ENCODE measurements around the gene LRRC43. TPM values are rescaled to one million over a fixed set of nuclear protein-coding genes. Genes with fewer than 3 reads are reported as not detected.
"Not testable (repeated sequence)": the region's sequence is repeated elsewhere in the genome, so short reads cannot be mapped to it uniquely, and the experiment has no call there.

LRRC43 gene
- polyA plus RNA-seq, 4 donors, result 5.2 to 7.2 (median 6.1) TPM

GRCh38 chr12:122152754-122153153 is 30.2 kb upstream of the LRRC43 start:
- no peak for DNase-seq (ENCODE audit: low read depth in 4 of 4, low spot score in 3 of 4)

- DNase-seq (ENCODE audit: low read depth in 4 of 4, low spot score in 3 of 4), result no peak
Measured at GRCh38 chr12:122155705-122156104, 27.2 kb upstream of the LRRC43 start.

GRCh38 chr12:122158700-122159285 is 24.1 kb upstream of the LRRC43 start:
- DNase-seq (ENCODE audit: low read depth in 4 of 4, low spot score in 3 of 4), result no peak

GRCh38 chr12:122159882-122160281 is 23.0 kb upstream of the LRRC43 start:
- DNase-seq (ENCODE audit: low read depth in 4 of 4, low spot score in 3 of 4), result no peak

- no peak for DNase-seq (ENCODE audit: low read depth in 4 of 4, low spot score in 3 of 4)
Measured at GRCh38 chr12:122160761-122161160, 22.2 kb upstream of the LRRC43 start.

GRCh38 chr12:122161682-122162081 is 21.2 kb upstream of the LRRC43 start:
- no peak for DNase-seq (ENCODE audit: low read depth in 4 of 4, low spot score in 3 of 4)

- no peak for DNase-seq (ENCODE audit: low read depth in 4 of 4, low spot score in 3 of 4)
Measured at GRCh38 chr12:122162976-122163375, 19.9 kb upstream of the LRRC43 start.

GRCh38 chr12:122166422-122167349 is 16.2 kb upstream of the LRRC43 start:
- no peak for DNase-seq (ENCODE audit: low read depth in 4 of 4, low spot score in 3 of 4)

- DNase-seq (ENCODE audit: low read depth in 4 of 4, low spot score in 3 of 4), result no peak
Measured at GRCh38 chr12:122167356-122167925, 15.5 kb upstream of the LRRC43 start.

- DNase-seq (ENCODE audit: low read depth in 4 of 4, low spot score in 3 of 4), result no peak
Measured at GRCh38 chr12:122168492-122168891, 14.4 kb upstream of the LRRC43 start.

GRCh38 chr12:122171399-122171798 is 11.5 kb upstream of the LRRC43 start:
- no peak for DNase-seq (ENCODE audit: low read depth in 4 of 4, low spot score in 3 of 4)

- DNase-seq (ENCODE audit: low read depth in 4 of 4, low spot score in 3 of 4), result no peak
Measured at GRCh38 chr12:122172262-122172939, 10.5 kb upstream of the LRRC43 start.

GRCh38 chr12:122174155-122174845 is 8.6 kb upstream of the LRRC43 start, which contains the start of gene IL31:
TSS of gene IL31 (minus strand) at chr12:122174221. CDS start at chr12:122174172, 49 bp downstream.
- no peak for DNase-seq (ENCODE audit: low read depth in 4 of 4, low spot score in 3 of 4)

- DNase-seq (ENCODE audit: low read depth in 4 of 4, low spot score in 3 of 4), result not testable (repeated sequence)
Measured at GRCh38 chr12:122176473-122176872, 6.5 kb upstream of the LRRC43 start.

- DNase-seq (ENCODE audit: low read depth in 4 of 4, low spot score in 3 of 4), result no peak
Measured at GRCh38 chr12:122183588-122183940, 641 bp downstream of the LRRC43 start.

GRCh38 chr12:122184517-122184916 is 1.6 kb downstream of the LRRC43 start:
- no peak for DNase-seq (ENCODE audit: low read depth in 4 of 4, low spot score in 3 of 4)

- DNase-seq (ENCODE audit: low read depth in 4 of 4, low spot score in 3 of 4), result no peak
Measured at GRCh38 chr12:122185079-122185478, 2.2 kb downstream of the LRRC43 start.

- no peak for DNase-seq (ENCODE audit: low read depth in 4 of 4, low spot score in 3 of 4)
Measured at GRCh38 chr12:122185494-122186082, 2.7 kb downstream of the LRRC43 start.

- no peak for DNase-seq (ENCODE audit: low read depth in 4 of 4, low spot score in 3 of 4)
Measured at GRCh38 chr12:122187466-122187865, 4.5 kb downstream of the LRRC43 start.
